Measurements from ENCODE around the gene RARB. TPM values are rescaled to one million over a fixed set of nuclear protein-coding genes. Genes with fewer than 3 reads are reported as not detected.
A peak's percentile ranks its signal among the peaks of the same experiment; 100 is the strongest.

The RARB gene
- total RNA-seq, 1 donor from 2014 or later: 19.4 TPM

- no peak for DNase-seq
- intact Hi-C loops (cut with DNase I): no loop called here
These were observed 150.0 kb downstream of the RARB start for GRCh38 chr3:25578059-25578458.

GRCh38 chr3:25580534-25580933 is 152.5 kb downstream of the RARB start:
- DNase-seq (no peak), ATAC-seq (ENCODE audit: poor library complexity) (no peak)
- intact Hi-C loops (cut with DNase I): no loop called here

More at GRCh38 chr3:25578059-25578458, 150.0 kb downstream of the RARB start:
- no peak for ATAC-seq (ENCODE audit: poor library complexity)

- DNase-seq (no peak), ATAC-seq (ENCODE audit: poor library complexity) (no peak)
- intact Hi-C loops (cut with DNase I): no loop called here
These were observed 153.3 kb downstream of the RARB start for GRCh38 chr3:25581335-25581734.

GRCh38 chr3:25581823-25582222 is 153.8 kb downstream of the RARB start:
- no peak for ATAC-seq (ENCODE audit: poor library complexity)
- intact Hi-C loops (cut with DNase I): no loop called here

GRCh38 chr3:25582242-25582641 is 154.2 kb downstream of the RARB start:
- ATAC-seq (ENCODE audit: poor library complexity): no peak

More at GRCh38 chr3:25581823-25582222, 153.8 kb downstream of the RARB start:
- no peak for DNase-seq

GRCh38 chr3:25583343-25583742 is 155.3 kb downstream of the RARB start:
- intact Hi-C loops (cut with DNase I): no loop called here
- ATAC-seq (ENCODE audit: poor library complexity) (peak; percentile 22), DNase-seq (no peak)

More at GRCh38 chr3:25582242-25582641, 154.2 kb downstream of the RARB start:
- DNase-seq: no peak
- intact Hi-C loops (cut with DNase I): no loop called here

- ATAC-seq (ENCODE audit: poor library complexity) (no peak), DNase-seq (no peak)
- intact Hi-C loops (cut with DNase I): no loop called here
These were observed 156.1 kb downstream of the RARB start for GRCh38 chr3:25584011-25584789.

GRCh38 chr3:25585361-25586166 is 157.5 kb downstream of the RARB start:
- intact Hi-C loops (cut with DNase I): no loop called here
- no peak for DNase-seq
- no peak for ATAC-seq (ENCODE audit: poor library complexity)

- intact Hi-C loops (cut with DNase I): no loop called here
- DNase-seq: no peak
- ATAC-seq (ENCODE audit: poor library complexity): no peak
These were observed 158.1 kb downstream of the RARB start for GRCh38 chr3:25586167-25586505.

GRCh38 chr3:25586553-25586952 is 158.5 kb downstream of the RARB start:
- no peak for ATAC-seq (ENCODE audit: poor library complexity)
- intact Hi-C loops (cut with DNase I): no loop called here
- no peak for DNase-seq

- no peak for DNase-seq
- no peak for ATAC-seq (ENCODE audit: poor library complexity)
- intact Hi-C loops (cut with DNase I): no loop called here
These were observed 159.0 kb downstream of the RARB start for GRCh38 chr3:25587094-25587493.

GRCh38 chr3:25587526-25587925 is 159.5 kb downstream of the RARB start:
- DNase-seq: no peak
- intact Hi-C loops (cut with DNase I): no loop called here
- no peak for ATAC-seq (ENCODE audit: poor library complexity)

GRCh38 chr3:25587975-25588374 is 159.9 kb downstream of the RARB start:
- DNase-seq (no peak), ATAC-seq (ENCODE audit: poor library complexity) (no peak)
- intact Hi-C loops (cut with DNase I): no loop called here

GRCh38 chr3:25588441-25589103 is 160.5 kb downstream of the RARB start:
- DNase-seq (no peak), ATAC-seq (ENCODE audit: poor library complexity) (no peak)
- intact Hi-C loops (cut with DNase I): no loop called here

GRCh38 chr3:25589104-25589782 is 161.2 kb downstream of the RARB start:
- DNase-seq (no peak), ATAC-seq (ENCODE audit: poor library complexity) (no peak)
- intact Hi-C loops (cut with DNase I): no loop called here

- no peak for DNase-seq
- peak; percentile 62 for ATAC-seq (ENCODE audit: poor library complexity)
- intact Hi-C loops (cut with DNase I): loop anchor here (5.0 to 10.0 kb wide), 5 partner anchors 75 to 815 kb away; partner anchors contain the start of gene RARB
These were observed 161.8 kb downstream of the RARB start for GRCh38 chr3:25589783-25590258.

GRCh38 chr3:25592510-25592968 is 164.5 kb downstream of the RARB start:
- DNase-seq: peak; percentile 69
- ATAC-seq (ENCODE audit: poor library complexity): peak; percentile 58
- intact Hi-C loops (cut with DNase I): loop anchor here (5.0 to 10.0 kb wide), 5 partner anchors 78 to 818 kb away; partner anchors contain the start of gene RARB

GRCh38 chr3:25593001-25593400 is 164.9 kb downstream of the RARB start:
- intact Hi-C loops (cut with DNase I): loop anchor here (5.0 to 10.0 kb wide), 5 partner anchors 78 to 818 kb away; partner anchors contain the start of gene RARB
- ATAC-seq (ENCODE audit: poor library complexity): no peak
- DNase-seq: no peak

All from Right ventricle myocardium superior (tissue), 1 donor.